Upper lobe of left lung (tissue), 6 donors: ENCODE data around the gene EHF. TPM values are rescaled to one million over a fixed set of nuclear protein-coding genes. Genes with fewer than 3 reads are reported as not detected.

Source experiments
- ATAC-seq, 2 donors: fragments of 200-7000 bp; cut with Tn5 transposase; one replicate each; pipeline ENCODE4 v1.9.1; 2022; ENCODE audit warnings: mild to moderate bottlenecking in 2 of 2, moderate library complexity in 2 of 2; ENCODE audit not compliant: low FRiP score in 2 of 2
- DNase-seq, 2 donors: peaks; one replicate each; pipeline ENCODE4 v3.0.0-alpha.2; 2019 to 2020
- H3K27ac ChIP-seq, 4 donors: fragments of 200-600 bp; sonication (generic); one replicate each; pipeline ENCODE4 v1.5.1; 2016 to 2019
- H3K27me3 ChIP-seq, 4 donors: fragments of 200-600 bp; sonication (generic); one replicate each; pipeline ENCODE4 v1.5.1; 2017 to 2019
- H3K36me3 ChIP-seq, 4 donors: fragments of 200-600 bp; sonication (generic); one replicate each; pipeline ENCODE4 v1.5.1; 2016 to 2019
- H3K4me1 ChIP-seq, 4 donors: fragments of 200-600 bp; sonication (generic); one replicate each; pipeline ENCODE4 v1.5.1; 2018 to 2019
- H3K4me3 ChIP-seq, 4 donors: fragments of 200-600 bp; sonication (generic); one replicate each; pipeline ENCODE4 v1.5.1; 2017 to 2019; ENCODE audit warnings: mild to moderate bottlenecking in 2 of 4, moderate library complexity in 1 of 4
- H3K9me3 ChIP-seq, 4 donors: fragments of 200-600 bp; sonication (generic); one replicate each; pipeline ENCODE4 v1.5.1; 2018 to 2019
- CTCF ChIP-seq, 6 experiments: fragments of 450-650 bp in 4 of 6; fragments of 200-600 bp in 2 of 6; sonication (generic) in 2 of 6; IDR thresholded peaks; one replicate each; pipeline ENCODE4 v1.5.1; 2016 to 2019; ENCODE audit warnings: antibody characterized with exemption in 6 of 6
- EP300 ChIP-seq, 4 donors: sonication (generic); formaldehyde crosslinking; IDR thresholded peaks; one replicate each; pipeline ENCODE4 v1.5.1; 2017; ENCODE audit warnings: antibody characterized with exemption in 4 of 4, control low read depth in 2 of 4
- POLR2A ChIP-seq, 4 donors: fragments of 450-650 bp; IDR thresholded peaks; one replicate each; pipeline ENCODE4 v1.5.1; 2016 to 2017; ENCODE audit warnings: antibody characterized with exemption in 4 of 4, mild to moderate bottlenecking in 2 of 4
- POLR2AphosphoS5 ChIP-seq, 2 donors: sonication (generic); formaldehyde crosslinking; IDR thresholded peaks; one replicate each; pipeline ENCODE4 v1.5.1; 2017; ENCODE audit warnings: antibody characterized with exemption in 2 of 2
- WGBS, 2 donors: methylation state at CpG; one replicate each; pipeline ENCODE4 v1.1.5; 2017 to 2018; 5-methylcytosine and 5-hydroxymethylcytosine counted together
- total RNA-seq, 6 donors: library from RNA; depleted of rRNA in 4 of 6; stranded (reverse); fragments of >200 nt in 4 of 6; gene quantifications; one replicate each; pipeline versions ENCODE4 v1.1.0 to v1.2.1, GENCODE V29; 2016 to 2021
- donor health status: DM: no; HTN: no; CAD: no; lungs with moderate emphysema.
- donor health status: DM: no; HTN: yes; CAD: no; lungs with severe emphysema.

The EHF gene
- total RNA-seq, 6 donors from 2014 or later, result 31.8 to 122 (median 57.7) TPM

- WGBS, 2 donors, result 71 to 93% methylated on average over 1 of the region's 1 CpG
- no peak overlapping the region for H3K4me3 ChIP-seq
- H3K4me1 ChIP-seq, result peaks cover 0 to 11% (median 6%) of the 10 kb centered on the region in 4 donors
- no peaks in the 10 kb centered on the region for H3K27me3 ChIP-seq
- ATAC-seq (no peak), DNase-seq (no peak)
- no peak overlapping the region for H3K27ac ChIP-seq
- no peaks in the 10 kb centered on the region for H3K9me3 ChIP-seq
- H3K36me3 ChIP-seq, result no peaks in the 10 kb centered on the region
- TF ChIP-seq CTCF (IDR thresholded peaks at IDR 0.05) (no peak), POLR2A (IDR thresholded peaks at IDR 0.05) (no peak), EP300 (IDR thresholded peaks at IDR 0.05) (no peak), POLR2AphosphoS5 (IDR thresholded peaks at IDR 0.05) (no peak)
Measured at GRCh38 chr11:34616086-34616485, 4.8 kb upstream of the EHF start.

GRCh38 chr11:34616830-34617504 lies 3.9 kb upstream of the EHF start:
- H3K9me3 ChIP-seq, result no peaks in the 10 kb centered on the region
- peaks cover 0 to 11% (median 6%) of the 10 kb centered on the region in 4 donors for H3K4me1 ChIP-seq
- ATAC-seq (no peak), DNase-seq (no peak)
- H3K27me3 ChIP-seq, result no peaks in the 10 kb centered on the region
- no peaks in the 10 kb centered on the region for H3K36me3 ChIP-seq
- WGBS, 2 donors, result 51 to 64% methylated on average over 6 to 7 of the region's 7 CpGs
- H3K27ac ChIP-seq, result no peak overlapping the region
- no peak for TF ChIP-seq EP300 (IDR thresholded peaks at IDR 0.05)
- TF ChIP-seq CTCF (IDR thresholded peaks at IDR 0.05), result no peak
- no peak overlapping the region for H3K4me3 ChIP-seq

GRCh38 chr11:34618406-34618805 lies 2.5 kb upstream of the EHF start:
- 91 to 93% methylated on average over 2 of the region's 2 CpGs for WGBS, 2 donors
- Histone ChIP-seq H3K27ac (no peak overlapping the region), H3K9me3 (no peaks in the 10 kb centered on the region), H3K36me3 (no peaks in the 10 kb centered on the region), H3K4me3 (no peak overlapping the region), H3K4me1 (peaks cover 0 to 11% (median 6%) of the 10 kb centered on the region in 4 donors), H3K27me3 (no peaks in the 10 kb centered on the region)
- DNase-seq, result no peak
- no peak for ATAC-seq
- TF ChIP-seq POLR2AphosphoS5 (IDR thresholded peaks at IDR 0.05), result no peak
- TF ChIP-seq CTCF (IDR thresholded peaks at IDR 0.05), result no peak
- TF ChIP-seq EP300 (IDR thresholded peaks at IDR 0.05), result no peak
- TF ChIP-seq POLR2A (IDR thresholded peaks at IDR 0.05), result no peak

- DNase-seq (no peak), ATAC-seq (no peak)
- 60 to 73% methylated on average over 2 of the region's 2 CpGs for WGBS, 2 donors
- TF ChIP-seq CTCF (IDR thresholded peaks at IDR 0.05) (no peak), POLR2AphosphoS5 (IDR thresholded peaks at IDR 0.05) (no peak), EP300 (IDR thresholded peaks at IDR 0.05) (no peak), POLR2A (IDR thresholded peaks at IDR 0.05) (no peak)
- Histone ChIP-seq H3K36me3 (no peaks in the 10 kb centered on the region), H3K27ac (no peak overlapping the region), H3K4me1 (peaks cover 0 to 7% (median 4%) of the 10 kb centered on the region in 4 donors), H3K4me3 (no peak overlapping the region), H3K27me3 (no peaks in the 10 kb centered on the region), H3K9me3 (no peaks in the 10 kb centered on the region)
Measured at GRCh38 chr11:34619062-34619516, 1.8 kb upstream of the EHF start.

- peak overlapping the region in 3 of 4 donors; percentile 15 to 84 (median 75) for H3K27ac ChIP-seq
Measured at GRCh38 chr11:34620202-34620601, 691 bp upstream of the EHF start.

More at GRCh38 chr11:34620202-34620601, 691 bp upstream of the EHF start:
- Histone ChIP-seq H3K36me3 (no peaks in the 10 kb centered on the region), H3K4me1 (no peaks in the 10 kb centered on the region), H3K9me3 (no peaks in the 10 kb centered on the region), H3K27me3 (no peaks in the 10 kb centered on the region), H3K4me3 (peak overlapping the region in 1 of 4 donors; percentile 42)
- 69 to 74% methylated on average over 2 of the region's 2 CpGs for WGBS, 2 donors
- DNase-seq (no peak), ATAC-seq (no peak)
- TF ChIP-seq POLR2AphosphoS5 (IDR thresholded peaks at IDR 0.05), result no peak
